Liver (tissue), 9 donors: ENCODE measurements around the gene CES2. TPM values are rescaled to one million over a fixed set of nuclear protein-coding genes. Genes with fewer than 3 reads are reported as not detected.

Experiments
- DNase-seq: peaks from one replicate; pipeline ENCODE4 v3.0.0-alpha.2; 2017; ENCODE audit warnings: low spot score
- H3K27ac ChIP-seq, 2 donors: one replicate each; pipeline ENCODE4 v1.7.0; 2013; ENCODE audit warnings: inconsistent platforms in 2 of 2, low read length in 2 of 2, control low read depth in 1 of 2, low read depth in 1 of 2, mild to moderate bottlenecking in 1 of 2
- H3K27me3 ChIP-seq, 4 donors: one replicate each; pipeline versions ENCODE4 v1.6.1 to v1.7.0; 2013; ENCODE audit warnings: low read length in 3 of 4, inconsistent platforms in 1 of 4, mild to moderate bottlenecking in 1 of 4, moderate library complexity in 1 of 4; ENCODE audit not compliant: control insufficient read depth in 4 of 4, insufficient read depth in 4 of 4
- H3K36me3 ChIP-seq, 4 donors: one replicate each; pipeline versions ENCODE4 v1.6.1 to v1.7.0; 2013; ENCODE audit warnings: low read length in 3 of 4, mild to moderate bottlenecking in 3 of 4, low read depth in 1 of 4, moderate library complexity in 1 of 4; ENCODE audit not compliant: control insufficient read depth in 4 of 4, insufficient read depth in 3 of 4
- H3K4me1 ChIP-seq, 4 donors: one replicate each; pipeline versions ENCODE4 v1.6.1 to v1.7.0; 2013; ENCODE audit warnings: low read length in 3 of 4, mild to moderate bottlenecking in 3 of 4, moderate library complexity in 1 of 4; ENCODE audit not compliant: control insufficient read depth in 4 of 4, insufficient read depth in 4 of 4
- H3K4me3 ChIP-seq, 3 donors: one replicate each; pipeline versions ENCODE4 v1.6.1 to v1.7.0; 2013; ENCODE audit warnings: low read length in 3 of 3, control low read depth in 1 of 3, low read depth in 1 of 3, mild to moderate bottlenecking in 1 of 3
- H3K9ac ChIP-seq, 2 donors: one replicate each; pipeline ENCODE4 v1.7.0; 2013; ENCODE audit warnings: low read length in 2 of 2, mild to moderate bottlenecking in 2 of 2, moderate library complexity in 2 of 2, control low read depth in 1 of 2, low read depth in 1 of 2
- H3K9me3 ChIP-seq, 4 donors: one replicate each; pipeline versions ENCODE4 v1.6.1 to v1.7.0; 2013; ENCODE audit warnings: low read length in 3 of 4; ENCODE audit not compliant: control insufficient read depth in 4 of 4
- EGR1 ChIP-seq, 2 donors: IDR thresholded peaks; 2 replicates each; pipeline ENCODE4 v1.6.1; 2016 to 2018; ENCODE audit warnings: antibody characterized with exemption in 2 of 2, low read depth in 2 of 2
- FOXA1 ChIP-seq: IDR thresholded peaks from 2 replicates; pipeline ENCODE4 v1.6.1; 2016; ENCODE audit warnings: antibody characterized with exemption
- FOXA2 ChIP-seq: IDR thresholded peaks from 2 replicates; pipeline ENCODE4 v1.6.1; 2016; ENCODE audit warnings: antibody characterized with exemption
- GABPA ChIP-seq, 2 donors: IDR thresholded peaks in 1 of 2; conservative IDR thresholded peaks in 1 of 2; 2 replicates each; pipeline ENCODE4 v1.6.1; 2016; ENCODE audit warnings: antibody characterized with exemption in 2 of 2, mild to moderate bottlenecking in 1 of 2, moderate library complexity in 1 of 2
- HNF4A ChIP-seq, 2 donors: conservative IDR thresholded peaks; 2 replicates each; pipeline ENCODE4 v1.6.1; 2016; ENCODE audit warnings: antibody characterized with exemption in 2 of 2, mild to moderate bottlenecking in 2 of 2
- HNF4G ChIP-seq: IDR thresholded peaks from 2 replicates; pipeline ENCODE4 v1.6.1; 2016; ENCODE audit warnings: antibody characterized with exemption
- JUND ChIP-seq, 2 donors: IDR thresholded peaks; 2 replicates each; pipeline ENCODE4 v1.6.1; 2016; ENCODE audit warnings: antibody characterized with exemption in 2 of 2
- NR2F2 ChIP-seq: IDR thresholded peaks from 2 replicates; pipeline ENCODE4 v1.6.1; 2016; ENCODE audit warnings: antibody characterized with exemption
- RAD21 ChIP-seq, 2 donors: IDR thresholded peaks; 2 replicates each; pipeline ENCODE4 v1.6.1; 2016; ENCODE audit warnings: antibody characterized with exemption in 2 of 2, mild to moderate bottlenecking in 2 of 2
- RXRA ChIP-seq, 2 donors: IDR thresholded peaks; 2 replicates each; pipeline ENCODE4 v1.6.1; 2017 to 2018; ENCODE audit warnings: antibody characterized with exemption in 2 of 2, mild to moderate bottlenecking in 1 of 2
- SP1 ChIP-seq: IDR thresholded peaks from 2 replicates; pipeline ENCODE4 v1.6.1; 2018; ENCODE audit warnings: antibody characterized with exemption, mild to moderate bottlenecking
- TAF1 ChIP-seq: conservative IDR thresholded peaks from 2 replicates; pipeline ENCODE4 v1.6.1; 2016; ENCODE audit warnings: antibody characterized with exemption, mild to moderate bottlenecking
- YY1 ChIP-seq: IDR thresholded peaks from 2 replicates; pipeline ENCODE4 v1.6.1; 2016; ENCODE audit warnings: antibody characterized with exemption, mild to moderate bottlenecking
- WGBS: extraction: QIAGEN DNeasy Blood & Tissue Kit; methylation state at CpG from one replicate; pipeline ENCODE4 v1.1.7; 2013; 5-methylcytosine and 5-hydroxymethylcytosine counted together
- polyA plus RNA-seq, 2 donors: library from polyadenylated mRNA; stranded (reverse) in 1 of 2; unstranded in 1 of 2; fragments of 200-250 nt in 1 of 2; fragments of >200 nt in 1 of 2; fragmentation: Nextera tagmentation in 1 of 2; extraction: Ambion mirVana in 1 of 2; gene quantifications; one replicate each; pipeline versions ENCODE4 v1.2.1 to v1.2.3, GENCODE V29; 2013 to 2015
- total RNA-seq, 2 donors: library from RNA; depleted of rRNA; stranded (reverse); fragments of >200 nt; gene quantifications; one replicate each; pipeline ENCODE4 v1.2.3, GENCODE V29; 2014
- TF ChIP-seq, protein P1 (sequence below): IDR thresholded peaks from 2 replicates; pipeline ENCODE4 v1.6.1; 2016; ENCODE audit warnings: antibody characterized with exemption
- TF ChIP-seq, protein P2 (sequence below): IDR thresholded peaks from 2 replicates; pipeline ENCODE4 v1.6.1; 2016; ENCODE audit warnings: antibody characterized with exemption, mild to moderate bottlenecking
- TF ChIP-seq, protein P3 (sequence below): IDR thresholded peaks from 2 replicates; pipeline ENCODE4 v1.6.1; 2016; ENCODE audit warnings: antibody characterized with exemption
- TF ChIP-seq, protein P4 (sequence below): IDR thresholded peaks from 2 replicates; pipeline ENCODE4 v1.6.1; 2016; ENCODE audit warnings: antibody characterized with exemption
- TF ChIP-seq, protein P5 (sequence below): fragments of 150-350 bp; IDR thresholded peaks from 2 replicates; pipeline ENCODE4 v1.5.1; 2017; ENCODE audit warnings: improper control_type of control experiment, low read depth, low read length; ENCODE audit not compliant: missing input control
- donor health status: healthy.
- donor health status: healthy.
- donor health status: healthy.
- donor health status: healthy.
- donor health status: healthy.

Gene CES2, protein sequence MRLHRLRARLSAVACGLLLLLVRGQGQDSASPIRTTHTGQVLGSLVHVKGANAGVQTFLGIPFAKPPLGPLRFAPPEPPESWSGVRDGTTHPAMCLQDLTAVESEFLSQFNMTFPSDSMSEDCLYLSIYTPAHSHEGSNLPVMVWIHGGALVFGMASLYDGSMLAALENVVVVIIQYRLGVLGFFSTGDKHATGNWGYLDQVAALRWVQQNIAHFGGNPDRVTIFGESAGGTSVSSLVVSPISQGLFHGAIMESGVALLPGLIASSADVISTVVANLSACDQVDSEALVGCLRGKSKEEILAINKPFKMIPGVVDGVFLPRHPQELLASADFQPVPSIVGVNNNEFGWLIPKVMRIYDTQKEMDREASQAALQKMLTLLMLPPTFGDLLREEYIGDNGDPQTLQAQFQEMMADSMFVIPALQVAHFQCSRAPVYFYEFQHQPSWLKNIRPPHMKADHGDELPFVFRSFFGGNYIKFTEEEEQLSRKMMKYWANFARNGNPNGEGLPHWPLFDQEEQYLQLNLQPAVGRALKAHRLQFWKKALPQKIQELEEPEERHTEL
- 100 to 1,000 TPM in 1 of 2 donors, 10 to 100 TPM in 1; 21.2 to 200 TPM for total RNA-seq
- 100 to 1,000 TPM; 173 to 190 TPM for polyA plus RNA-seq

DNA sequence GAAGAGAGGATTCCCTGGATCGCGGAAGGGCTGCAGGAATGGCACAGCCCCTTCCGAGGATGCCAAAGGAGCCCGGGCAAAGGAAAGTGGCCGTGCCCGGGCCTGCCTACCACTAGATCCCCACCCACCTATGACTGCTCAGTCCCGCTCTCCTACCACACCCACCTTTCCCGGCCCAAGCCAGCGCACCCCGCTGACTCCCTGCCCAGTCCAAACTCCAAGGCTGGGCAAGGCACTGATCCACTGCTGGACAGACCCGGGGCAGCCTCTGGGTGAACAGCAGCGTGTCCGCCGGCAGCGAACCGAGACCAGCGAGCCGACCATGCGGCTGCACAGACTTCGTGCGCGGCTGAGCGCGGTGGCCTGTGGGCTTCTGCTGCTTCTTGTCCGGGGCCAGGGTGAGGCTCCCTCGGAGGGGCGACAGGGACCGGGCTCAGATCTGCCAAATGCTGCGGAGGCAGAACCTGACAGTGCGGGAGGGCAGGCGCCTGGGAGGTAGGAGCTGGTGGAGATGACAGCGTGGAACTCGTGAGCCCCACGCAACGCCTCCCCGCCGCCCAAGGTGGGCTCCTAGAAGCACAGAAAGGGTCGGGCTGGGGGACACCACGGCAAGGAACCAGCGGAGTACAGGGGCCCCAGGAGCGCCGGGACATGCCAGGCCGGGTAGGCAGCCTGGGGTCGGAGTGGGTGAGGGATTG lies at the start of gene CES2:
Gene CES2 (plus strand): TSS at position 203 of the 698 bp plus-strand sequence. CDS start 120 bp downstream, at position 323.
- TF ChIP-seq TAF1, result peak; percentile 94
- TF ChIP-seq, protein P1, sequence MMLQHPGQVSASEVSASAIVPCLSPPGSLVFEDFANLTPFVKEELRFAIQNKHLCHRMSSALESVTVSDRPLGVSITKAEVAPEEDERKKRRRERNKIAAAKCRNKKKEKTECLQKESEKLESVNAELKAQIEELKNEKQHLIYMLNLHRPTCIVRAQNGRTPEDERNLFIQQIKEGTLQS, result no peak
- no peak for TF ChIP-seq FOXA1
- TF ChIP-seq, protein P2, sequence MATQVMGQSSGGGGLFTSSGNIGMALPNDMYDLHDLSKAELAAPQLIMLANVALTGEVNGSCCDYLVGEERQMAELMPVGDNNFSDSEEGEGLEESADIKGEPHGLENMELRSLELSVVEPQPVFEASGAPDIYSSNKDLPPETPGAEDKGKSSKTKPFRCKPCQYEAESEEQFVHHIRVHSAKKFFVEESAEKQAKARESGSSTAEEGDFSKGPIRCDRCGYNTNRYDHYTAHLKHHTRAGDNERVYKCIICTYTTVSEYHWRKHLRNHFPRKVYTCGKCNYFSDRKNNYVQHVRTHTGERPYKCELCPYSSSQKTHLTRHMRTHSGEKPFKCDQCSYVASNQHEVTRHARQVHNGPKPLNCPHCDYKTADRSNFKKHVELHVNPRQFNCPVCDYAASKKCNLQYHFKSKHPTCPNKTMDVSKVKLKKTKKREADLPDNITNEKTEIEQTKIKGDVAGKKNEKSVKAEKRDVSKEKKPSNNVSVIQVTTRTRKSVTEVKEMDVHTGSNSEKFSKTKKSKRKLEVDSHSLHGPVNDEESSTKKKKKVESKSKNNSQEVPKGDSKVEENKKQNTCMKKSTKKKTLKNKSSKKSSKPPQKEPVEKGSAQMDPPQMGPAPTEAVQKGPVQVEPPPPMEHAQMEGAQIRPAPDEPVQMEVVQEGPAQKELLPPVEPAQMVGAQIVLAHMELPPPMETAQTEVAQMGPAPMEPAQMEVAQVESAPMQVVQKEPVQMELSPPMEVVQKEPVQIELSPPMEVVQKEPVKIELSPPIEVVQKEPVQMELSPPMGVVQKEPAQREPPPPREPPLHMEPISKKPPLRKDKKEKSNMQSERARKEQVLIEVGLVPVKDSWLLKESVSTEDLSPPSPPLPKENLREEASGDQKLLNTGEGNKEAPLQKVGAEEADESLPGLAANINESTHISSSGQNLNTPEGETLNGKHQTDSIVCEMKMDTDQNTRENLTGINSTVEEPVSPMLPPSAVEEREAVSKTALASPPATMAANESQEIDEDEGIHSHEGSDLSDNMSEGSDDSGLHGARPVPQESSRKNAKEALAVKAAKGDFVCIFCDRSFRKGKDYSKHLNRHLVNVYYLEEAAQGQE, result peak; percentile 95
- TF ChIP-seq, protein P3, sequence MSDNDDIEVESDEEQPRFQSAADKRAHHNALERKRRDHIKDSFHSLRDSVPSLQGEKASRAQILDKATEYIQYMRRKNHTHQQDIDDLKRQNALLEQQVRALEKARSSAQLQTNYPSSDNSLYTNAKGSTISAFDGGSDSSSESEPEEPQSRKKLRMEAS, result peak; percentile 67
- peak; percentile 57 for TF ChIP-seq YY1
- no peak for TF ChIP-seq RAD21 (IDR thresholded peaks at IDR 0.05)
- peak; percentile 73 to 81 for TF ChIP-seq RXRA (IDR thresholded peaks at IDR 0.05)
- TF ChIP-seq SP1, result peak; percentile 86
- peak in 1 of 2 donors; percentile 53 for TF ChIP-seq GABPA (IDR thresholded peaks at IDR 0.05 in 1 of 2, conservative IDR thresholded peaks at IDR 0.05 in 1 of 2)
- TF ChIP-seq, protein P4, sequence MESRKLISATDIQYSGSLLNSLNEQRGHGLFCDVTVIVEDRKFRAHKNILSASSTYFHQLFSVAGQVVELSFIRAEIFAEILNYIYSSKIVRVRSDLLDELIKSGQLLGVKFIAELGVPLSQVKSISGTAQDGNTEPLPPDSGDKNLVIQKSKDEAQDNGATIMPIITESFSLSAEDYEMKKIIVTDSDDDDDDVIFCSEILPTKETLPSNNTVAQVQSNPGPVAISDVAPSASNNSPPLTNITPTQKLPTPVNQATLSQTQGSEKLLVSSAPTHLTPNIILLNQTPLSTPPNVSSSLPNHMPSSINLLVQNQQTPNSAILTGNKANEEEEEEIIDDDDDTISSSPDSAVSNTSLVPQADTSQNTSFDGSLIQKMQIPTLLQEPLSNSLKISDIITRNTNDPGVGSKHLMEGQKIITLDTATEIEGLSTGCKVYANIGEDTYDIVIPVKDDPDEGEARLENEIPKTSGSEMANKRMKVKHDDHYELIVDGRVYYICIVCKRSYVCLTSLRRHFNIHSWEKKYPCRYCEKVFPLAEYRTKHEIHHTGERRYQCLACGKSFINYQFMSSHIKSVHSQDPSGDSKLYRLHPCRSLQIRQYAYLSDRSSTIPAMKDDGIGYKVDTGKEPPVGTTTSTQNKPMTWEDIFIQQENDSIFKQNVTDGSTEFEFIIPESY, result peak; percentile 48
- no peak for TF ChIP-seq EGR1 (IDR thresholded peaks at IDR 0.05; ENCODE audit: low read depth in 2 of 2)
- TF ChIP-seq FOXA2, result no peak
- peak; percentile 92 to 93 for TF ChIP-seq HNF4A (conservative IDR thresholded peaks at IDR 0.05)
- peak in 1 of 2 donors; percentile 68 for TF ChIP-seq JUND (IDR thresholded peaks at IDR 0.05)
- TF ChIP-seq HNF4G, result peak; percentile 85
- TF ChIP-seq NR2F2, result no peak
- TF ChIP-seq, protein P5, sequence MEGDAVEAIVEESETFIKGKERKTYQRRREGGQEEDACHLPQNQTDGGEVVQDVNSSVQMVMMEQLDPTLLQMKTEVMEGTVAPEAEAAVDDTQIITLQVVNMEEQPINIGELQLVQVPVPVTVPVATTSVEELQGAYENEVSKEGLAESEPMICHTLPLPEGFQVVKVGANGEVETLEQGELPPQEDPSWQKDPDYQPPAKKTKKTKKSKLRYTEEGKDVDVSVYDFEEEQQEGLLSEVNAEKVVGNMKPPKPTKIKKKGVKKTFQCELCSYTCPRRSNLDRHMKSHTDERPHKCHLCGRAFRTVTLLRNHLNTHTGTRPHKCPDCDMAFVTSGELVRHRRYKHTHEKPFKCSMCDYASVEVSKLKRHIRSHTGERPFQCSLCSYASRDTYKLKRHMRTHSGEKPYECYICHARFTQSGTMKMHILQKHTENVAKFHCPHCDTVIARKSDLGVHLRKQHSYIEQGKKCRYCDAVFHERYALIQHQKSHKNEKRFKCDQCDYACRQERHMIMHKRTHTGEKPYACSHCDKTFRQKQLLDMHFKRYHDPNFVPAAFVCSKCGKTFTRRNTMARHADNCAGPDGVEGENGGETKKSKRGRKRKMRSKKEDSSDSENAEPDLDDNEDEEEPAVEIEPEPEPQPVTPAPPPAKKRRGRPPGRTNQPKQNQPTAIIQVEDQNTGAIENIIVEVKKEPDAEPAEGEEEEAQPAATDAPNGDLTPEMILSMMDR, result no peak
- Histone ChIP-seq H3K4me1 (peaks cover 10 to 66% (median 54%) of the 10 kb centered on the region in 4 donors), H3K27ac (peak within 1 kb of the TSS; percentile 94 to 96), H3K27me3 (no peaks in the 10 kb centered on the region), H3K9me3 (no peaks in the 10 kb centered on the region), H3K9ac (peak within 1 kb of the TSS; percentile 89 to 93), H3K4me3 (peak within 1 kb of the TSS; percentile 77 to 93 (median 81)), H3K36me3 (peaks cover 7 to 13% (median 12%) of the 10 kb centered on the region in 4 donors)
- 16% methylated on average over 44 of the region's 44 CpGs for WGBS
- DNase-seq, result peak; percentile 69
